Measurements from ENCODE around the gene ABCA13.

The ABCA13 gene

DNA sequence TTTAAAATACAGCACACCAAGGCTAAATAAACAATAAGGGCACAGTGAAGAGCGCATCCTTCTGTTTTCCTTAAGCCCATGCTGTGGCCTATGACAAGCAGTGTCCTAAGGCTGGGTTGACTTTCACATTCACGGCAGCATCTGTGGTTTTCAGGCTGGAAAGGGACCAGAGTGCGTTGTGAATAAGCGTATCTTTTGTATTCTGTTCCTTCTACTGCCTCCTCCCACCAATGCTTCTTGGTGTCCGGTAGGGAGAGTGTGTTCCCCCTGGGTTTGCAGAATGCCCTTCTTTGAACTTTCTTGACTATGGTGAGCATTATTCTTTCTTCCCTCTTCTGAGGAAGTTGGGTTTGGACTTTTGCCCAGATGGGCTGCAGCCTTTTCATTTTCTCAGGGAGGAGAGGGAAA is 73.6 kb downstream of the ABCA13 start:
- H3K27ac ChIP-seq = no peak overlapping the region
- no peaks in the 10 kb centered on the region for H3K36me3 ChIP-seq (ENCODE audit: insufficient read depth)
- H3K79me2 ChIP-seq (ENCODE audit: insufficient read depth, low read depth) = no peaks in the 10 kb centered on the region
- no peaks in the 10 kb centered on the region for H3K27me3 ChIP-seq (ENCODE audit: insufficient read depth, low read depth)
- no peaks in the 10 kb centered on the region for H3K4me1 ChIP-seq (ENCODE audit: low read depth, poor library complexity, severe bottlenecking)
- H3K9ac ChIP-seq = no peak overlapping the region
- H3K4me2 ChIP-seq = no peak overlapping the region
- H4K20me1 ChIP-seq (ENCODE audit: insufficient read depth) = no peaks in the 10 kb centered on the region
- no peak overlapping the region for H3K4me3 ChIP-seq (IDR thresholded peaks at IDR 0.05; ENCODE audit: insufficient read depth, low read depth, low read length)
- H2AFZ ChIP-seq (ENCODE audit: low read depth) = no peak overlapping the region
- no peak for TF ChIP-seq CTCF (conservative IDR thresholded peaks at IDR 0.05; ENCODE audit: low read depth, low read length)

DNA sequence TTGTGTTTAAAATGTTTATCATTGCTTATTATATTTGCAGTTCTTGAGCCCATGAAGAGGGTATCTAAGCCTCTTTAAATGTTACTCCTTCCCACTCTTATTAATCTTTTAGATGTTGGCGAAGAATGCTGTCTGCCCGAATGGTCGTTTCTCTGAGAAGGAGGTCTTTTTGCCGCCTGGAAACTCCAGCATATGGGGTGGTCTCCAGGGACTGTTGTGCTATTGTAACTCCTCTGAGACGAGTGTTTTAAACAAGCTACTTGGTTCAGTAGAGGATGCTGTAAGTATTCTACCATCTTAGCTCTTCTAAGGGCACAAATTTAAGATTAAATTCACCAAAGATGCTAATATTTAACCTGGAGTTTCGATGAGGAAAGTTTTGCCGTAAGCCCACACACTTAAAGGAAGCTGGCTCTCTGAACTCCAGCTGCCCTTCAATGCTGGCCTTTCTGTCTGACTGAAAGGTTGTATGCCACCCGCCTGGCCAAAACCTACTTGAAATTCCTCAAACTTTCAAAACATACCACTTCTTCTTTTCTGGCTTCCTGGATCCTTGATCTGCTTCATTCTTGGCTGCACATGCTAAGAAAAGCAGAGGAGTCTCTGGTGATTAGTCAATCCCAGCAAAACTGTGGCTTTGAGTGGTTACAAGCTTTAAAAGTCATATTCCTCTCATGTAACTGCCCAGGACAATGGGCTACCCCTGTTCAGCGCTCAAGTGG is 74.7 kb downstream of the ABCA13 start:
- Histone ChIP-seq H3K36me3 (ENCODE audit: insufficient read depth) (no peaks in the 10 kb centered on the region), H3K79me2 (ENCODE audit: insufficient read depth, low read depth) (no peaks in the 10 kb centered on the region), H3K4me3 (IDR thresholded peaks at IDR 0.05; ENCODE audit: insufficient read depth, low read depth, low read length) (no peak overlapping the region), H3K27ac (no peak overlapping the region), H3K4me1 (ENCODE audit: low read depth, poor library complexity, severe bottlenecking) (peaks cover 3% of the 10 kb centered on the region), H4K20me1 (ENCODE audit: insufficient read depth) (no peaks in the 10 kb centered on the region), H3K9ac (no peak overlapping the region), H3K27me3 (ENCODE audit: insufficient read depth, low read depth) (no peaks in the 10 kb centered on the region), H3K4me2 (no peak overlapping the region), H2AFZ (ENCODE audit: low read depth) (no peak overlapping the region)
- TF ChIP-seq CTCF (conservative IDR thresholded peaks at IDR 0.05; ENCODE audit: low read depth, low read length) = no peak

GRCh38 chr7:48249166-48249565 is 77.9 kb downstream of the ABCA13 start:
- Histone ChIP-seq H3K79me2 (ENCODE audit: insufficient read depth, low read depth) (no peaks in the 10 kb centered on the region), H3K4me2 (no peak overlapping the region), H3K36me3 (ENCODE audit: insufficient read depth) (no peaks in the 10 kb centered on the region), H2AFZ (ENCODE audit: low read depth) (no peak overlapping the region), H3K4me1 (ENCODE audit: low read depth, poor library complexity, severe bottlenecking) (peaks cover 36% of the 10 kb centered on the region), H3K27me3 (ENCODE audit: insufficient read depth, low read depth) (no peaks in the 10 kb centered on the region), H4K20me1 (ENCODE audit: insufficient read depth) (no peaks in the 10 kb centered on the region), H3K9ac (no peak overlapping the region), H3K4me3 (IDR thresholded peaks at IDR 0.05; ENCODE audit: insufficient read depth, low read depth, low read length) (no peak overlapping the region), H3K27ac (no peak overlapping the region)
- no peak for TF ChIP-seq CTCF (conservative IDR thresholded peaks at IDR 0.05; ENCODE audit: low read depth, low read length)

GRCh38 chr7:48250441-48250951 is 79.2 kb downstream of the ABCA13 start:
- Histone ChIP-seq H3K27ac (no peak overlapping the region), H3K4me3 (IDR thresholded peaks at IDR 0.05; ENCODE audit: insufficient read depth, low read depth, low read length) (no peak overlapping the region), H3K4me2 (no peak overlapping the region), H3K79me2 (ENCODE audit: insufficient read depth, low read depth) (no peaks in the 10 kb centered on the region), H3K27me3 (ENCODE audit: insufficient read depth, low read depth) (no peaks in the 10 kb centered on the region), H3K36me3 (ENCODE audit: insufficient read depth) (no peaks in the 10 kb centered on the region), H2AFZ (ENCODE audit: low read depth) (no peak overlapping the region), H3K9ac (no peak overlapping the region), H4K20me1 (ENCODE audit: insufficient read depth) (no peaks in the 10 kb centered on the region), H3K4me1 (ENCODE audit: low read depth, poor library complexity, severe bottlenecking) (peaks cover 49% of the 10 kb centered on the region)
- no peak for TF ChIP-seq CTCF (conservative IDR thresholded peaks at IDR 0.05; ENCODE audit: low read depth, low read length)
